Measurements from ENCODE around the gene MYH15. TPM values are rescaled to one million over a fixed set of nuclear protein-coding genes. Genes with fewer than 3 reads are reported as not detected.

Gene MYH15
- total RNA-seq, 6 donors from 2014 or later: 0.20 to 7.3 (median 0.93) TPM

- 14 to 49% methylated on average over 7 of the region's 7 CpGs for WGBS, 2 donors
- ATAC-seq (ENCODE audit: low FRiP score in 2 of 2) (peak in 1 of 2 donors; percentile 70), DNase-seq (no peak)
- H3K36me3 ChIP-seq: no peaks in the 10 kb centered on the region
- H3K27ac ChIP-seq: no peak overlapping the region
- TF ChIP-seq CTCF (IDR thresholded peaks at IDR 0.05): peak in 5 of 6 experiments; percentile 33 to 76 (median 48)
- TF ChIP-seq POLR2AphosphoS5 (IDR thresholded peaks at IDR 0.05): no peak
- no peak for TF ChIP-seq POLR2A (IDR thresholded peaks at IDR 0.05)
- no peaks in the 10 kb centered on the region for H3K27me3 ChIP-seq
- no peak overlapping the region for H3K4me3 ChIP-seq
- H3K4me1 ChIP-seq: peaks cover 0 to 35% (median 27%) of the 10 kb centered on the region in 4 donors
- H3K9me3 ChIP-seq: no peaks in the 10 kb centered on the region
Observed at GRCh38 chr3:108406661-108407206, 103.7 kb downstream of the MYH15 start.

- no peak for DNase-seq
- H3K36me3 ChIP-seq: no peaks in the 10 kb centered on the region
- no peak overlapping the region for H3K4me3 ChIP-seq
- no peak for ATAC-seq (ENCODE audit: low FRiP score in 2 of 2)
- WGBS, 2 donors: 52 to 61% methylated on average over 3 of the region's 3 CpGs
- no peaks in the 10 kb centered on the region for H3K9me3 ChIP-seq
- H3K27ac ChIP-seq: no peak overlapping the region
- H3K27me3 ChIP-seq: no peaks in the 10 kb centered on the region
- peaks cover 0 to 31% (median 23%) of the 10 kb centered on the region in 4 donors for H3K4me1 ChIP-seq
- TF ChIP-seq CTCF (IDR thresholded peaks at IDR 0.05): no peak
- no peak for TF ChIP-seq POLR2A (IDR thresholded peaks at IDR 0.05)
- TF ChIP-seq POLR2AphosphoS5 (IDR thresholded peaks at IDR 0.05): no peak
- no peak for TF ChIP-seq EP300 (IDR thresholded peaks at IDR 0.05)
Observed at GRCh38 chr3:108406063-108406660, 104.2 kb downstream of the MYH15 start.

- no peaks in the 10 kb centered on the region for H3K27me3 ChIP-seq
- DNase-seq (no peak), ATAC-seq (ENCODE audit: low FRiP score in 2 of 2) (no peak)
- H3K36me3 ChIP-seq: no peaks in the 10 kb centered on the region
- H3K9me3 ChIP-seq: no peaks in the 10 kb centered on the region
- 70 to 71% methylated on average over 2 of the region's 2 CpGs for WGBS, 2 donors
- peaks cover 0 to 25% (median 15%) of the 10 kb centered on the region in 4 donors for H3K4me1 ChIP-seq
- H3K27ac ChIP-seq: no peak overlapping the region
- TF ChIP-seq POLR2A (IDR thresholded peaks at IDR 0.05) (no peak), CTCF (IDR thresholded peaks at IDR 0.05) (no peak), POLR2AphosphoS5 (IDR thresholded peaks at IDR 0.05) (no peak), EP300 (IDR thresholded peaks at IDR 0.05) (no peak)
- H3K4me3 ChIP-seq: no peak overlapping the region
Observed at GRCh38 chr3:108404368-108404767, 106.0 kb downstream of the MYH15 start.

- H3K9me3 ChIP-seq: no peaks in the 10 kb centered on the region
- H3K4me1 ChIP-seq: peaks cover 0 to 25% (median 13%) of the 10 kb centered on the region in 4 donors
- WGBS, 2 donors: 90 to 92% methylated on average over 4 of the region's 4 CpGs
- ATAC-seq (ENCODE audit: low FRiP score in 2 of 2): no peak
- H3K4me3 ChIP-seq: no peak overlapping the region
- no peak for DNase-seq
- H3K36me3 ChIP-seq: no peaks in the 10 kb centered on the region
- no peaks in the 10 kb centered on the region for H3K27me3 ChIP-seq
- TF ChIP-seq CTCF (IDR thresholded peaks at IDR 0.05): no peak
- TF ChIP-seq EP300 (IDR thresholded peaks at IDR 0.05): no peak
- TF ChIP-seq POLR2A (IDR thresholded peaks at IDR 0.05): no peak
- no peak for TF ChIP-seq POLR2AphosphoS5 (IDR thresholded peaks at IDR 0.05)
- H3K27ac ChIP-seq: no peak overlapping the region
Observed at GRCh38 chr3:108403686-108404345, 106.6 kb downstream of the MYH15 start.

All from upper lobe of left lung (tissue), 6 donors.